Caco-2 (cell line): ENCODE measurements around the gene HIVEP3. TPM values are rescaled to one million over a fixed set of nuclear protein-coding genes. Genes with fewer than 3 reads are reported as not detected.

Experiments used
- BruUV-seq: library from RNA; stranded (reverse); fragments of 400-500 nt; replicated peaks from 2 replicates; lab custom pipeline; 2021; lab: Mats Ljungman, UMichigan
- CTCF ChIA-PET: fragments of 300-600 bp; sonication (Branson Sonifier 250); formaldehyde crosslinking; loops from one replicate; lab custom pipeline; 2022; ENCODE audit warnings: antibody characterized with exemption; lab: Charles Lee
- POLR2A ChIA-PET: fragments of 300-600 bp; sonication (Branson Sonifier 250); formaldehyde crosslinking; loops from one replicate; lab custom pipeline; 2022; ENCODE audit warnings: antibody characterized with exemption; lab: Charles Lee
- DNase-seq, 2 experiments: peaks; one replicate each; pipeline versions ENCODE4 v3.0.0 to v3.0.0-alpha.2; 2020 to 2022
- H3K27me3 ChIP-seq: replicated peaks from 2 replicates; pipeline ENCODE4 v1.6.0; 2011; ENCODE audit warnings: low read length; ENCODE audit not compliant: control insufficient read depth, insufficient read depth
- H3K36me3 ChIP-seq: 2 replicates; pipeline ENCODE4 v1.5.1; 2011; ENCODE audit warnings: low read length; ENCODE audit not compliant: control insufficient read depth, insufficient read depth
- H3K4me1 ChIP-seq: fragments of 250-450 bp; sonication (Bioruptor Pico); 2 replicates; pipeline ENCODE4 v1.5.1; 2020; ENCODE audit warnings: mild to moderate bottlenecking
- H3K4me3 ChIP-seq: 2 replicates; pipeline ENCODE4 v1.5.1; 2011; ENCODE audit warnings: low read depth, mild to moderate bottlenecking, control low read depth, low read length
- H3K9me3 ChIP-seq: fragments of 250-450 bp; sonication (Bioruptor Pico); 2 replicates; pipeline ENCODE4 v1.5.1; 2020; ENCODE audit warnings: mild to moderate bottlenecking, moderate library complexity
- H3K27ac Mint-ChIP-seq: one replicate; pipeline ENCODE4 v1.8.0; 2022; ENCODE audit warnings: mixed read lengths; ENCODE audit not compliant: unreplicated experiment
- H3K27me3 Mint-ChIP-seq: one replicate; pipeline ENCODE4 v1.8.0; 2022; ENCODE audit warnings: mixed read lengths; ENCODE audit not compliant: insufficient read depth, unreplicated experiment
- H3K36me3 Mint-ChIP-seq: one replicate; pipeline ENCODE4 v1.8.0; 2022; ENCODE audit warnings: mild to moderate bottlenecking, mixed read lengths; ENCODE audit not compliant: insufficient read depth, unreplicated experiment
- H3K4me1 Mint-ChIP-seq: one replicate; pipeline ENCODE4 v1.8.0; 2022; ENCODE audit warnings: low read depth, mixed read lengths; ENCODE audit not compliant: unreplicated experiment
- H3K4me3 Mint-ChIP-seq: one replicate; pipeline ENCODE4 v1.8.0; 2022; ENCODE audit warnings: mild to moderate bottlenecking, moderate library complexity, mixed read lengths; ENCODE audit not compliant: unreplicated experiment
- H3K9me3 Mint-ChIP-seq: one replicate; pipeline ENCODE4 v1.8.0; 2022; ENCODE audit warnings: mixed read lengths; ENCODE audit not compliant: unreplicated experiment
- CTCF ChIP-seq, 2 experiments: fragments of 200-600 bp in 1 of 2; IDR thresholded peaks; 1 replicate in 1 of 2; 2 replicates in 1 of 2; pipeline versions ENCODE4 v1.5.1 to v1.8.0; 2011 to 2022; ENCODE audit warnings: antibody characterized with exemption in 1 of 2, control low read depth in 1 of 2, inconsistent platforms in 1 of 2, low read depth in 1 of 2, low read length in 1 of 2, mild to moderate bottlenecking in 1 of 2, moderate library complexity in 1 of 2; ENCODE audit not compliant: insufficient read depth in 1 of 2, severe bottlenecking in 1 of 2, unreplicated experiment in 1 of 2
- intact Hi-C: fragments of 100-400 bp; cut with micrococcal nuclease; formaldehyde crosslinking; loops from one replicate; pipeline ENCODE4 v1.10.0; 2022; ENCODE audit not compliant: unreplicated experiment
- total RNA-seq: library from RNA; stranded (reverse); gene quantifications from 2 replicates; pipeline ENCODE4 v1.2.3, GENCODE V29; 2022

The HIVEP3 gene
- total RNA-seq, 1 experiment from 2014 or later: 0.25 TPM

- no peak overlapping the region for H3K27ac Mint-ChIP-seq
- H3K36me3 ChIP-seq: no peaks in the 10 kb centered on the region
- H3K36me3 Mint-ChIP-seq: no peaks in the 10 kb centered on the region
- no peak for DNase-seq
- ChIA-PET POLR2A (interaction anchor here (0.6 kb wide), 1 partner anchor 210 kb away, joined by 3 read pairs; no protein-coding TSS in a partner anchor), CTCF (no interaction called here)
- no peak for TF ChIP-seq CTCF (IDR thresholded peaks at IDR 0.05; ENCODE audit: insufficient read depth in 1 of 2, low read depth in 1 of 2, low read length in 1 of 2, severe bottlenecking in 1 of 2, unreplicated experiment in 1 of 2)
- no peaks in the 10 kb centered on the region for H3K27me3 Mint-ChIP-seq
- intact Hi-C loops: no loop called here
- no peak overlapping the region for H3K4me3 Mint-ChIP-seq
- no peaks in the 10 kb centered on the region for H3K9me3 ChIP-seq
- H3K4me1 ChIP-seq: 0 out of 2 replicates have a peak, but pooled peaks cover 3% of the 10 kb centered on the region
- no peak overlapping the region for H3K4me3 ChIP-seq
- no TSS peak for BruUV-seq
- H3K9me3 Mint-ChIP-seq: no peaks in the 10 kb centered on the region
- H3K4me1 Mint-ChIP-seq: no peaks in the 10 kb centered on the region
- H3K27me3 ChIP-seq: no peaks in the 10 kb centered on the region
These were observed 37.5 kb downstream of the HIVEP3 start for GRCh38 chr1:41880950-41881885.

DNA sequence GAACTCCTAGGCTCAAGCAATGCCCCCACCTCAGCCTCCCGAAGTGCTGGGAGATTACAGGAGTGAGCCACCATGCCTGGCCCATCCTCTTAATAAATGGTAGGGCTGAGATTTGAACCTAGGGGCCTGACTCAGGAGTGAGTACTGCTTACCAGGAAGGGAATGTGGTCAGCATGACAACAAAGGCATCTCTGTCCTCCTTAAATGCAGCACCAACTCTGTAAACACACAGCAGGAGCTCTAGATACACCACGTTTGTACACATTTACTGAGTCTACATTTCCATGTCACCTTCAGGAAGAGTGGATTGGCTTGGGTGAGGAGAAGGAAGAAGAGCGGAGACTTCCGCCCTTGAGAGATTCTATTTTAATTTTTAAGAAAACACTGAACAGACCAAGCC, 38.5 kb downstream of the HIVEP3 start:
- no peak for TF ChIP-seq CTCF (IDR thresholded peaks at IDR 0.05; ENCODE audit: insufficient read depth in 1 of 2, low read depth in 1 of 2, low read length in 1 of 2, severe bottlenecking in 1 of 2, unreplicated experiment in 1 of 2)
- DNase-seq: no peak
- Histone ChIP-seq H3K4me3 (no peak overlapping the region), H3K27me3 (no peaks in the 10 kb centered on the region), H3K36me3 (no peaks in the 10 kb centered on the region), H3K9me3 (no peaks in the 10 kb centered on the region), H3K4me1 (0 out of 2 replicates have a peak, but pooled peaks cover 3% of the 10 kb centered on the region)
- H3K36me3 Mint-ChIP-seq: no peaks in the 10 kb centered on the region
- H3K27me3 Mint-ChIP-seq: no peaks in the 10 kb centered on the region
- H3K4me3 Mint-ChIP-seq: no peak overlapping the region
- CTCF ChIA-PET: no interaction called here
- intact Hi-C loops: no loop called here
- H3K9me3 Mint-ChIP-seq: no peaks in the 10 kb centered on the region
- no peak overlapping the region for H3K27ac Mint-ChIP-seq
- BruUV-seq: no TSS peak
- H3K4me1 Mint-ChIP-seq: no peaks in the 10 kb centered on the region
- POLR2A ChIA-PET: no interaction called here

- H3K27ac Mint-ChIP-seq: no peak overlapping the region
- no peaks in the 10 kb centered on the region for H3K4me1 Mint-ChIP-seq
- H3K4me3 Mint-ChIP-seq: no peak overlapping the region
- no peak overlapping the region for H3K4me3 ChIP-seq
- no peaks in the 10 kb centered on the region for H3K27me3 ChIP-seq
- H3K4me1 ChIP-seq: 0 out of 2 replicates have a peak, but pooled peaks cover 3% of the 10 kb centered on the region
- CTCF ChIA-PET: no interaction called here
- H3K9me3 Mint-ChIP-seq: no peaks in the 10 kb centered on the region
- intact Hi-C loops: no loop called here
- H3K36me3 ChIP-seq: no peaks in the 10 kb centered on the region
- TF ChIP-seq CTCF (IDR thresholded peaks at IDR 0.05; ENCODE audit: insufficient read depth in 1 of 2, low read depth in 1 of 2, low read length in 1 of 2, severe bottlenecking in 1 of 2, unreplicated experiment in 1 of 2): no peak
- no peak for DNase-seq
- H3K36me3 Mint-ChIP-seq: no peaks in the 10 kb centered on the region
- POLR2A ChIA-PET: no interaction called here
- no TSS peak for BruUV-seq
- no peaks in the 10 kb centered on the region for H3K27me3 Mint-ChIP-seq
- H3K9me3 ChIP-seq: no peaks in the 10 kb centered on the region
These were observed 39.1 kb downstream of the HIVEP3 start for GRCh38 chr1:41879617-41880016.
